ENCODE data around the gene POGZ.
"Not testable (repeated sequence)": the region's sequence is repeated elsewhere in the genome, so short reads cannot be mapped to it uniquely, and the experiment has no call there.

The POGZ gene

GRCh38 chr1:151419819-151420218 is 39.5 kb downstream of the POGZ start:
- no peak for DNase-seq (ENCODE audit: low read depth)

GRCh38 chr1:151418081-151418480 is 41.2 kb downstream of the POGZ start:
- no peak for DNase-seq (ENCODE audit: low read depth)

GRCh38 chr1:151416231-151416630 is 43.1 kb downstream of the POGZ start:
- DNase-seq (ENCODE audit: low read depth) = peak; percentile 89

- DNase-seq (ENCODE audit: low read depth) = no peak
Measured at GRCh38 chr1:151411884-151412283, 47.4 kb downstream of the POGZ start.

GRCh38 chr1:151408891-151409290 is 50.4 kb downstream of the POGZ start:
- peak; percentile 42 for DNase-seq (ENCODE audit: low read depth)

- DNase-seq (ENCODE audit: low read depth) = no peak
Measured at GRCh38 chr1:151407304-151407703, 52.0 kb downstream of the POGZ start.

- no peak for DNase-seq (ENCODE audit: low read depth)
Measured at GRCh38 chr1:151406176-151406575, 53.1 kb downstream of the POGZ start.

- DNase-seq (ENCODE audit: low read depth) = no peak
Measured at GRCh38 chr1:151405187-151405951, 53.9 kb downstream of the POGZ start.

GRCh38 chr1:151403612-151404011 is 55.7 kb downstream of the POGZ start:
- no peak for DNase-seq (ENCODE audit: low read depth)

- DNase-seq (ENCODE audit: low read depth) = no peak
Measured at GRCh38 chr1:151402764-151403163, 56.5 kb downstream of the POGZ start.

- no peak for DNase-seq (ENCODE audit: low read depth)
Measured at GRCh38 chr1:151401860-151402259, 57.4 kb downstream of the POGZ start.

- DNase-seq (ENCODE audit: low read depth) = no peak
Measured at GRCh38 chr1:151401125-151401788, 58.0 kb downstream of the POGZ start.

GRCh38 chr1:151399324-151400171 is 59.7 kb downstream of the POGZ start, which contains the start of gene PSMB4:
Gene PSMB4 (plus strand): TSS chr1:151399573. CDS start chr1:151399588, 15 bp downstream.
- DNase-seq (ENCODE audit: low read depth) = peak; percentile 96

- not testable (repeated sequence) for DNase-seq (ENCODE audit: low read depth)
Measured at GRCh38 chr1:151396265-151396664, 63.0 kb downstream of the POGZ start.

- no peak for DNase-seq (ENCODE audit: low read depth)
Measured at GRCh38 chr1:151393583-151393982, 65.7 kb downstream of the POGZ start.

GRCh38 chr1:151391079-151391563 is 68.2 kb downstream of the POGZ start:
- no peak for DNase-seq (ENCODE audit: low read depth)

- not testable (repeated sequence) for DNase-seq (ENCODE audit: low read depth)
Measured at GRCh38 chr1:151390221-151391078, 68.8 kb downstream of the POGZ start.

GRCh38 chr1:151386002-151386401 is 73.3 kb downstream of the POGZ start:
- DNase-seq (ENCODE audit: low read depth) = no peak

GRCh38 chr1:151384584-151384983 is 74.7 kb downstream of the POGZ start:
- no peak for DNase-seq (ENCODE audit: low read depth)

- DNase-seq (ENCODE audit: low read depth) = no peak
Measured at GRCh38 chr1:151377150-151377884, 82.0 kb downstream of the POGZ start.

GRCh38 chr1:151373196-151373595 is 86.1 kb downstream of the POGZ start:
- DNase-seq (ENCODE audit: low read depth) = no peak

All from iris pigment epithelial cell (primary cell).